Fibroblast of lung (primary cell): ENCODE results near the gene KMT2A. TPM values are rescaled to one million over a fixed set of nuclear protein-coding genes. Genes with fewer than 3 reads are reported as not detected.
"Not testable (repeated sequence)": the region's sequence is repeated elsewhere in the genome, so short reads cannot be mapped to it uniquely, and the experiment has no call there.

ENCODE experiments used
- DNase-seq, 2 donors: peaks; one replicate each; pipeline versions ENCODE4 v3.0.0 to v3.0.0-alpha.2; 2010; ENCODE audit warnings: low read depth in 2 of 2
- H2AFZ ChIP-seq: 2 replicates; pipeline ENCODE4 v1.5.1; 2012; ENCODE audit warnings: low read length, control low read depth, inconsistent platforms
- H3K27ac ChIP-seq: 2 replicates; pipeline ENCODE4 v1.5.1; 2011; ENCODE audit warnings: low read length, control low read depth; ENCODE audit not compliant: insufficient read depth
- H3K27me3 ChIP-seq: 2 replicates; pipeline ENCODE4 v1.5.1; 2011; ENCODE audit warnings: mild to moderate bottlenecking, low read length; ENCODE audit not compliant: control insufficient read depth, insufficient read depth
- H3K36me3 ChIP-seq: 2 replicates; pipeline ENCODE4 v1.5.1; 2011; ENCODE audit warnings: low read length; ENCODE audit not compliant: control insufficient read depth, insufficient read depth
- H3K4me1 ChIP-seq: 2 replicates; pipeline ENCODE4 v1.5.1; 2011; ENCODE audit warnings: low read length; ENCODE audit not compliant: control insufficient read depth, insufficient read depth; ENCODE audit errors: extremely low read depth
- H3K4me2 ChIP-seq: 2 replicates; pipeline ENCODE4 v1.5.1; 2011; ENCODE audit warnings: low read length, control low read depth; ENCODE audit not compliant: insufficient read depth; ENCODE audit errors: extremely low read depth
- H3K4me3 ChIP-seq, 4 experiments: fragments of 200-600 bp in 1 of 4; sonication (generic) in 1 of 4; replicated peaks in 1 of 4; 2 replicates each; pipeline ENCODE4 v1.5.1; 2011 to 2016; ENCODE audit warnings: low read length in 4 of 4, low read depth in 3 of 4, mild to moderate bottlenecking in 3 of 4, control low read depth in 2 of 4, inconsistent platforms in 1 of 4, mixed read lengths in 1 of 4; ENCODE audit not compliant: insufficient read depth in 1 of 4; ENCODE audit errors: control extremely low read depth in 1 of 4
- H3K79me2 ChIP-seq: 2 replicates; pipeline ENCODE4 v1.5.1; 2012; ENCODE audit warnings: mild to moderate bottlenecking, low read length, inconsistent platforms; ENCODE audit not compliant: control insufficient read depth, insufficient read depth
- H3K9ac ChIP-seq: 2 replicates; pipeline ENCODE4 v1.5.1; 2011; ENCODE audit warnings: mild to moderate bottlenecking, low read length, control low read depth; ENCODE audit not compliant: insufficient read depth
- H3K9me3 ChIP-seq: 2 replicates; pipeline ENCODE4 v1.5.1; 2012; ENCODE audit warnings: low read depth, low read length; ENCODE audit not compliant: control insufficient read depth, insufficient read depth
- H4K20me1 ChIP-seq: 2 replicates; pipeline ENCODE4 v1.5.1; 2011; ENCODE audit warnings: low read length; ENCODE audit not compliant: control insufficient read depth, insufficient read depth; ENCODE audit errors: extremely low read depth
- CTCF ChIP-seq, 2 donors: IDR thresholded peaks in 1 of 2; conservative IDR thresholded peaks in 1 of 2; 1 replicate in 1 of 2; 2 replicates in 1 of 2; pipeline ENCODE4 v1.5.1; 2011 to 2012; ENCODE audit warnings: low read length in 2 of 2, control low read depth in 1 of 2, inconsistent platforms in 1 of 2, low read depth in 1 of 2, mild to moderate bottlenecking in 1 of 2
- EZH2 ChIP-seq: IDR thresholded peaks from 2 replicates; pipeline ENCODE4 v1.5.1; 2012; ENCODE audit warnings: low read length, control low read depth, mild to moderate bottlenecking; ENCODE audit errors: missing control alignments
- polyA plus RNA-seq, 2 donors: library from polyadenylated mRNA; depleted of rRNA in 1 of 2; stranded (reverse) in 1 of 2; unstranded in 1 of 2; fragments of >200 nt; gene quantifications; 2 replicates each; pipeline ENCODE4 v1.2.1, GENCODE V29; 2011 to 2012; ENCODE audit warnings: missing spikeins in 1 of 2
- total RNA-seq: library from RNA; depleted of rRNA; stranded (reverse); fragments of >200 nt; gene quantifications from 2 replicates; pipeline ENCODE4 v1.2.1, GENCODE V29; 2014

The KMT2A gene
- total and polyA plus RNA-seq, 2 donors (not counting 1 experiment from before 2014, with no cell fraction given): 17.1 to 33.4 TPM

- no peak overlapping the region for H3K4me2 ChIP-seq
- no peak for TF ChIP-seq CTCF (conservative IDR thresholded peaks at IDR 0.05 in 1 of 2, IDR thresholded peaks at IDR 0.05 in 1 of 2; ENCODE audit: low read depth in 1 of 2, low read length in 2 of 2)
- TF ChIP-seq EZH2: no peak
- peaks cover 25% of the 10 kb centered on the region for H3K79me2 ChIP-seq
- H3K27ac ChIP-seq: no peak overlapping the region
- H3K27me3 ChIP-seq: no peaks in the 10 kb centered on the region
- no peaks in the 10 kb centered on the region for H3K9me3 ChIP-seq
- H4K20me1 ChIP-seq: no peaks in the 10 kb centered on the region
- no peak overlapping the region for H2AFZ ChIP-seq
- no peak overlapping the region for H3K9ac ChIP-seq
- no peak for DNase-seq
- no peaks in the 10 kb centered on the region for H3K36me3 ChIP-seq
- peaks cover 2% of the 10 kb centered on the region for H3K4me1 ChIP-seq
- no peak overlapping the region for H3K4me3 ChIP-seq
Measured at GRCh38 chr11:118569670-118570069, 133.4 kb downstream of the KMT2A start.

- no peaks in the 10 kb centered on the region for H3K27me3 ChIP-seq
- H3K4me3 ChIP-seq: no peak overlapping the region
- no peaks in the 10 kb centered on the region for H4K20me1 ChIP-seq
- no peaks in the 10 kb centered on the region for H3K4me1 ChIP-seq
- H3K9me3 ChIP-seq: no peaks in the 10 kb centered on the region
- H3K36me3 ChIP-seq: no peaks in the 10 kb centered on the region
- no peak overlapping the region for H3K4me2 ChIP-seq
- H3K27ac ChIP-seq: no peak overlapping the region
- TF ChIP-seq EZH2 (no peak), CTCF (conservative IDR thresholded peaks at IDR 0.05 in 1 of 2, IDR thresholded peaks at IDR 0.05 in 1 of 2; ENCODE audit: low read depth in 1 of 2, low read length in 2 of 2) (no peak)
- H3K79me2 ChIP-seq: peaks cover 36% of the 10 kb centered on the region
- no peak for DNase-seq
- H3K9ac ChIP-seq: no peak overlapping the region
- H2AFZ ChIP-seq: no peak overlapping the region
Measured at GRCh38 chr11:118570787-118571186, 134.5 kb downstream of the KMT2A start.

GRCh38 chr11:118571701-118572060, 135.4 kb downstream of the KMT2A start:
- DNase-seq: peak; percentile 11 to 26
- H3K36me3 ChIP-seq, H2AFZ ChIP-seq, H3K9ac ChIP-seq, H3K27me3 ChIP-seq, H4K20me1 ChIP-seq, H3K4me1 ChIP-seq, H3K9me3 ChIP-seq: not testable (repeated sequence)
- Histone ChIP-seq H3K79me2 (peaks cover 45% of the 10 kb centered on the region), H3K4me3 (peak overlapping the region; percentile 68 to 99 (median 96)), H3K27ac (peak overlapping the region; percentile 100), H3K4me2 (peak overlapping the region; percentile 80)
